ENCODE measurements around the gene KLK15.

The KLK15 gene

GRCh38 chr19:50843205-50843604 is 9.8 kb upstream of the KLK15 start:
- no peak for DNase-seq

- no peak for DNase-seq
Measured at GRCh38 chr19:50842130-50842529, 8.8 kb upstream of the KLK15 start.

- no peak for DNase-seq
Measured at GRCh38 chr19:50839712-50840655, 6.6 kb upstream of the KLK15 start.

- DNase-seq, result no peak
Measured at GRCh38 chr19:50838239-50838638, 4.9 kb upstream of the KLK15 start.

- no peak for DNase-seq
Measured at GRCh38 chr19:50837300-50837699, 3.9 kb upstream of the KLK15 start.

GRCh38 chr19:50836543-50837195 is 3.3 kb upstream of the KLK15 start:
- no peak for DNase-seq

- DNase-seq, result peak; percentile 77
Measured at GRCh38 chr19:50835785-50836542, 2.6 kb upstream of the KLK15 start.

- DNase-seq, result no peak
Measured at GRCh38 chr19:50835103-50835784, 1.9 kb upstream of the KLK15 start.

- no peak for DNase-seq
Measured at GRCh38 chr19:50833802-50834167, 411 bp upstream of the KLK15 start.

- DNase-seq, result no peak
Measured at GRCh38 chr19:50832666-50833065, 708 bp downstream of the KLK15 start.

- DNase-seq, result no peak
Measured at GRCh38 chr19:50831026-50831396, 2.4 kb downstream of the KLK15 start.

GRCh38 chr19:50830266-50831025 is 2.9 kb downstream of the KLK15 start:
- DNase-seq, result no peak

- no peak for DNase-seq
Measured at GRCh38 chr19:50829801-50830200, 3.6 kb downstream of the KLK15 start.

- DNase-seq, result no peak
Measured at GRCh38 chr19:50827476-50827875, 5.9 kb downstream of the KLK15 start.

GRCh38 chr19:50826492-50827240 is 6.7 kb downstream of the KLK15 start:
- no peak for DNase-seq

GRCh38 chr19:50823389-50824042 is 9.9 kb downstream of the KLK15 start, which contains the start of gene KLK1:
TSS of gene KLK1 (minus strand) at chr19:50823787. CDS start at chr19:50823748, 39 bp downstream.
- DNase-seq, result no peak

- DNase-seq, result no peak
Measured at GRCh38 chr19:50822661-50823208, 10.6 kb downstream of the KLK15 start.

- DNase-seq, result no peak
Measured at GRCh38 chr19:50821622-50822021, 11.8 kb downstream of the KLK15 start.

GRCh38 chr19:50821248-50821612 is 12.1 kb downstream of the KLK15 start:
- no peak for DNase-seq

- DNase-seq, result no peak
Measured at GRCh38 chr19:50820549-50821247, 12.7 kb downstream of the KLK15 start.
